Measurements from ENCODE around the gene SIGLEC8.

Gene SIGLEC8

GRCh38 chr19:51402117-51402516, 56.1 kb downstream of the SIGLEC8 start:
- no peak for DNase-seq (ENCODE audit: low read depth in 2 of 2)
